B cell (primary cell): ENCODE measurements around the gene RIN3. TPM values are rescaled to one million over a fixed set of nuclear protein-coding genes. Genes with fewer than 3 reads are reported as not detected.

Source experiments
- ATAC-seq: fragments of 200-7000 bp; cut with Tn5 transposase; one replicate; pipeline ENCODE4 v1.10.0; 2021; ENCODE audit warnings: low read depth, mild to moderate bottlenecking, moderate number of reproducible peaks, moderate library complexity
- CTCF ChIA-PET: fragments of 350-600 bp; sonication (Branson Sonifier 250); formaldehyde crosslinking; loops from one replicate; lab custom pipeline; 2021; ENCODE audit warnings: antibody characterized with exemption, inconsistent platforms; lab: Charles Lee
- POLR2A ChIA-PET: fragments of 350-600 bp; sonication (Branson Sonifier 250); formaldehyde crosslinking; loops from one replicate; lab custom pipeline; 2021; ENCODE audit warnings: antibody characterized with exemption; lab: Charles Lee
- DNase-seq: peaks from one replicate; pipeline ENCODE4 v3.0.0; 2013
- H2AFZ ChIP-seq: 2 replicates; pipeline ENCODE4 v1.6.1; 2012; ENCODE audit warnings: mild to moderate bottlenecking, low read depth, low read length; ENCODE audit not compliant: insufficient read depth, poor library complexity, severe bottlenecking
- H3K27ac ChIP-seq, 2 donors: 1 replicate in 1 of 2; 2 replicates in 1 of 2; pipeline ENCODE4 v1.5.1; 2012 to 2013; ENCODE audit warnings: low read length in 2 of 2, mild to moderate bottlenecking in 2 of 2, moderate library complexity in 1 of 2
- H3K27me3 ChIP-seq, 4 experiments: fragments of 200-600 bp in 1 of 4; sonication (generic) in 1 of 4; replicated peaks in 1 of 4; 1 replicate in 2 of 4; 2 replicates in 2 of 4; pipeline versions ENCODE4 v1.6.1 to v1.7.0; 2013 to 2016; ENCODE audit warnings: low read length in 3 of 4, mild to moderate bottlenecking in 2 of 4, mixed read lengths in 1 of 4, moderate library complexity in 1 of 4; ENCODE audit not compliant: insufficient read depth in 4 of 4, control insufficient read depth in 3 of 4; ENCODE audit errors: control extremely low read depth in 1 of 4
- H3K36me3 ChIP-seq, 2 experiments: replicated peaks in 1 of 2; 1 replicate in 1 of 2; 2 replicates in 1 of 2; pipeline versions ENCODE4 v1.6.1 to v1.7.1; 2013; ENCODE audit warnings: low read length in 1 of 2; ENCODE audit not compliant: insufficient read depth in 2 of 2, control insufficient read depth in 1 of 2; ENCODE audit errors: control extremely low read depth in 1 of 2, extremely low read depth in 1 of 2
- H3K4me1 ChIP-seq, 2 donors: fragments of 200-600 bp in 1 of 2; sonication (generic) in 1 of 2; 1 replicate in 1 of 2; 2 replicates in 1 of 2; pipeline versions ENCODE4 v1.5.1 to v1.6.1; 2013 to 2017; ENCODE audit warnings: low read length in 2 of 2; ENCODE audit not compliant: control insufficient read depth in 2 of 2, insufficient read depth in 2 of 2
- H3K4me2 ChIP-seq: replicated peaks from 2 replicates; pipeline ENCODE3; 2012; ENCODE audit warnings: mild to moderate bottlenecking, low read depth, low read length; ENCODE audit not compliant: poor library complexity, severe bottlenecking
- H3K4me3 ChIP-seq, 5 experiments: fragments of 200-600 bp in 1 of 5; sonication (generic) in 1 of 5; 1 replicate in 3 of 5; 2 replicates in 2 of 5; pipeline versions ENCODE4 v1.5.1 to v1.7.0; 2011 to 2016; ENCODE audit warnings: low read length in 4 of 5, mild to moderate bottlenecking in 4 of 5, low read depth in 2 of 5, control low read depth in 1 of 5, moderate library complexity in 1 of 5; ENCODE audit not compliant: insufficient read depth in 1 of 5; ENCODE audit errors: control extremely low read depth in 1 of 5, extremely low read depth in 1 of 5
- H3K79me2 ChIP-seq: fragments of 200-600 bp; sonication (generic); one replicate; pipeline ENCODE4 v1.6.0; 2016; ENCODE audit warnings: low read length; ENCODE audit not compliant: control insufficient read depth, insufficient read depth
- H3K9ac ChIP-seq: fragments of 200-600 bp; sonication (generic); 2 replicates; pipeline ENCODE4 v1.6.1; 2017; ENCODE audit warnings: mild to moderate bottlenecking, low read length, moderate library complexity
- H3K9me3 ChIP-seq, 3 donors: one replicate each; pipeline versions ENCODE4 v1.6.1 to v1.7.1; 2013; ENCODE audit warnings: low read length in 2 of 3; ENCODE audit not compliant: control insufficient read depth in 2 of 3, insufficient read depth in 1 of 3; ENCODE audit errors: control extremely low read depth in 1 of 3
- H4K20me1 ChIP-seq: 2 replicates; pipeline ENCODE4 v1.6.0; 2012; ENCODE audit warnings: mild to moderate bottlenecking, low read length; ENCODE audit not compliant: insufficient read depth, control insufficient read depth, poor library complexity, severe bottlenecking
- H3K27ac Mint-ChIP-seq: one replicate; pipeline ENCODE4 v1.8.0; 2021; ENCODE audit warnings: mixed read lengths
- H3K27me3 Mint-ChIP-seq: one replicate; pipeline ENCODE4 v1.8.0; 2021; ENCODE audit warnings: mixed read lengths
- H3K4me1 Mint-ChIP-seq: one replicate; pipeline ENCODE4 v1.8.0; 2021; ENCODE audit warnings: mixed read lengths
- H3K4me3 Mint-ChIP-seq: one replicate; pipeline ENCODE4 v1.8.0; 2021; ENCODE audit warnings: mixed read lengths
- H3K9me3 Mint-ChIP-seq: one replicate; pipeline ENCODE4 v1.8.0; 2022; ENCODE audit warnings: mixed read lengths; ENCODE audit not compliant: insufficient read depth
- EZH2 ChIP-seq: IDR thresholded peaks from 2 replicates; pipeline ENCODE4 v1.6.1; 2012; ENCODE audit warnings: borderline replicate concordance, low read depth, mild to moderate bottlenecking, moderate library complexity, low read length; ENCODE audit not compliant: insufficient read depth, poor library complexity, severe bottlenecking
- WGBS: methylation state at CpG from one replicate; pipeline ENCODE4 v1.1.5; 2013; ENCODE audit warnings: missing lambda C conversion rate; ENCODE audit not compliant: insufficient coverage; 5-methylcytosine and 5-hydroxymethylcytosine counted together
- intact Hi-C: fragments of 100-400 bp; cut with micrococcal nuclease; formaldehyde crosslinking; loops from one replicate; pipeline ENCODE4 v1.10.0; 2022
- polyA plus RNA-seq: library from polyadenylated mRNA; depleted of rRNA; stranded (reverse); fragments of >200 nt; gene quantifications from 2 replicates; pipeline ENCODE4 v1.2.3, GENCODE V29; 2012
- total RNA-seq, 2 donors: library from RNA; stranded (reverse); fragments of 120-200 nt in 1 of 2; gene quantifications; 1 replicate in 1 of 2; 2 replicates in 1 of 2; pipeline versions ENCODE4 v1.2.3 to v1.2.4, GENCODE V29; 2013 to 2022
- TF ChIP-seq, protein P1 (sequence below): fragments of 200-600 bp; IDR thresholded peaks from one replicate; pipeline ENCODE4 v1.8.0; 2022; ENCODE audit warnings: antibody characterized with exemption, mild to moderate bottlenecking

RIN3 gene
- total and polyA plus RNA-seq, 2 donors (not counting 1 experiment from before 2014, with no cell fraction given): 62.1 to 123 TPM

DNA sequence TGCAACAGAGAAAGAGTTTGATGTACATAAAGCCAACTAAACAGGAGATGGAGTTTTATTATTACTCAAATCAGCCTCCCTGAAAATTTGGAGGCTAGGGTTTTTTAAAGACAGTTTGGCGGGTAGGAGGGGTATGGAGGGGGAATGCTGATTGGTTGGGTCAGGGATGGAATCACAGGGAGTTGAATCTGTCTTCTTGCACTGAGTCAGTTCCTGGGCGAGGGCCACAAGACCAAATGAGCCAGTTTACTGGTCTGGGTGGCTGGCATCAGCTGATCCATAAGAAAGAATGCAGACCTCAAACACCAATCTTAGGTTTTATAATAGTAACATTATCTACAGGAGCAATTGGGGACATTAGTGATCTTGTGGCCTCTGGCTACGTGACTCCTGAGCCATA lies 64.9 kb downstream of the RIN3 start:
- Mint-ChIP-seq H3K4me1 (peaks cover 72% of the 10 kb centered on the region), H3K4me3 (no peak overlapping the region), H3K27ac (peak overlapping the region; percentile 7), H3K27me3 (no peaks in the 10 kb centered on the region), H3K9me3 (no peaks in the 10 kb centered on the region)
- H3K27ac ChIP-seq: peak overlapping the region in 1 of 2 donors; percentile 63
- no peaks in the 10 kb centered on the region for H3K79me2 ChIP-seq
- H3K4me1 ChIP-seq: peaks cover 40 to 58% of the 10 kb centered on the region in 2 donors
- intact Hi-C loops: loop anchor here (5.0 kb wide), 1 partner anchor 39 kb away; no protein-coding TSS in a partner anchor
- H3K9ac ChIP-seq: no peak overlapping the region
- CTCF ChIA-PET: interaction anchor here (2.5 to 3.2 kb wide), 2 partner anchors 7 to 23 kb away, joined by 12 to 13 read pairs; no protein-coding TSS in a partner anchor
- TF ChIP-seq EZH2: no peak
- TF ChIP-seq, protein P1, sequence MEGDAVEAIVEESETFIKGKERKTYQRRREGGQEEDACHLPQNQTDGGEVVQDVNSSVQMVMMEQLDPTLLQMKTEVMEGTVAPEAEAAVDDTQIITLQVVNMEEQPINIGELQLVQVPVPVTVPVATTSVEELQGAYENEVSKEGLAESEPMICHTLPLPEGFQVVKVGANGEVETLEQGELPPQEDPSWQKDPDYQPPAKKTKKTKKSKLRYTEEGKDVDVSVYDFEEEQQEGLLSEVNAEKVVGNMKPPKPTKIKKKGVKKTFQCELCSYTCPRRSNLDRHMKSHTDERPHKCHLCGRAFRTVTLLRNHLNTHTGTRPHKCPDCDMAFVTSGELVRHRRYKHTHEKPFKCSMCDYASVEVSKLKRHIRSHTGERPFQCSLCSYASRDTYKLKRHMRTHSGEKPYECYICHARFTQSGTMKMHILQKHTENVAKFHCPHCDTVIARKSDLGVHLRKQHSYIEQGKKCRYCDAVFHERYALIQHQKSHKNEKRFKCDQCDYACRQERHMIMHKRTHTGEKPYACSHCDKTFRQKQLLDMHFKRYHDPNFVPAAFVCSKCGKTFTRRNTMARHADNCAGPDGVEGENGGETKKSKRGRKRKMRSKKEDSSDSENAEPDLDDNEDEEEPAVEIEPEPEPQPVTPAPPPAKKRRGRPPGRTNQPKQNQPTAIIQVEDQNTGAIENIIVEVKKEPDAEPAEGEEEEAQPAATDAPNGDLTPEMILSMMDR: no peak
- no peak for ATAC-seq
- peaks cover 0 to 5% of the 10 kb centered on the region in 2 experiments for H3K36me3 ChIP-seq
- H3K9me3 ChIP-seq: peaks cover 0 to 11% (median 0%) of the 10 kb centered on the region in 3 donors
- peak overlapping the region; percentile 74 for H3K4me2 ChIP-seq
- no peaks in the 10 kb centered on the region for H4K20me1 ChIP-seq
- H3K27me3 ChIP-seq: no peaks in the 10 kb centered on the region
- POLR2A ChIA-PET: interaction anchor here (0.7 to 1.8 kb wide), 2 partner anchors 10 to 47 kb away, joined by 3 to 8 read pairs; no protein-coding TSS in a partner anchor
- DNase-seq: no peak
- WGBS: 88% methylated on average over 1 of the region's 3 CpGs
- H2AFZ ChIP-seq: no peak overlapping the region
- no peak overlapping the region for H3K4me3 ChIP-seq

DNA sequence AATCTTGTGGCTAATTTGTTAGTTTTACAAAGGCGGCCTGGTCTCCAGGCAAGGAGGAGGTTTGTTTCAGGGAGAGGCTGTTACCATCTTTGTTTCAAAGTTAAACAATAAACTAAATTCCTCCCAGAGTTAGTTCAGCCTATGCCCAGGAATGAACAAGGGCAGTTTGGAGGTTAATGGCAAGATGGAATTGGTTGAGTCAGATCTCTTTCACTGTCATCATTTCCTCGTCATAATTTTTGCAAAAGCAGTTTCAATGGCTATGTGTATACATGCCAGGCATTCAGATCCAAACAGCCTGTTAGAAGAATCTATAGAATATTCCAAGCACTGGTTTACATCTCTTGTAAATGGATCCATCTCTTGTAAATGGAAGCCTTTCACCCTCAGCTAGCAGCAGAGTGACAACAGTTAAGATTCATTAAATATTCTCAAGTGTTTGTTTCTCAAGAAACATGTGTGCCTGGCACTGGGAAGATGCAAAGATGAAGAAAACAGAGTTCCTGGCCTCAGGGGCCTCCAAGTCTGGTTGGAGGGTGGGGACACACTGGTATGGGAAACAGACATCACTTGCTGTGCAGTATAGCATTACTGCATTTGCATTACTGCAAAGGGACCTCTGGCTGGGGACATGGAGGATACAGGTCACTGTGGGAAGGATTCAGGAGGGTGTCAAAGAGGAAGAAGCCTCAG lies 65.8 kb downstream of the RIN3 start:
- H3K27ac Mint-ChIP-seq: peak overlapping the region; percentile 1
- H3K9ac ChIP-seq: no peak overlapping the region
- no peak for TF ChIP-seq EZH2
- TF ChIP-seq, protein P1: no peak
- DNase-seq (no peak), ATAC-seq (no peak)
- peaks cover 76% of the 10 kb centered on the region for H3K4me1 Mint-ChIP-seq
- no peak overlapping the region for H3K4me2 ChIP-seq
- no CpG with 5 or more reads among the region's 2 CpGs for WGBS
- no peaks in the 10 kb centered on the region for H3K9me3 Mint-ChIP-seq
- H3K36me3 ChIP-seq: peaks cover 0 to 5% of the 10 kb centered on the region in 2 experiments
- H4K20me1 ChIP-seq: no peaks in the 10 kb centered on the region
- H3K27me3 Mint-ChIP-seq: no peaks in the 10 kb centered on the region
- H3K4me3 ChIP-seq: no peak overlapping the region
- POLR2A ChIA-PET: interaction anchor here (0.7 kb wide), 1 partner anchor 48 kb away, joined by 3 read pairs; no protein-coding TSS in a partner anchor
- H3K9me3 ChIP-seq: peaks cover 0 to 17% (median 0%) of the 10 kb centered on the region in 3 donors
- CTCF ChIA-PET: no interaction called here
- peaks cover 40 to 58% of the 10 kb centered on the region in 2 donors for H3K4me1 ChIP-seq
- intact Hi-C loops: loop anchor here (5.0 kb wide), 1 partner anchor 38 kb away; no protein-coding TSS in a partner anchor
- H2AFZ ChIP-seq: no peak overlapping the region
- no peak overlapping the region for H3K27ac ChIP-seq
- no peak overlapping the region for H3K4me3 Mint-ChIP-seq
- no peaks in the 10 kb centered on the region for H3K79me2 ChIP-seq
- H3K27me3 ChIP-seq: no peaks in the 10 kb centered on the region
